Coronary artery (tissue), 2 donors: ENCODE measurements around the gene ATP13A1.

Source experiments
- DNase-seq: peaks from one replicate; pipeline ENCODE4 v3.0.0-alpha.2; 2017; ENCODE audit warnings: low spot score
- H3K27ac ChIP-seq, 2 donors: fragments of 200-600 bp; sonication (generic); one replicate each; pipeline ENCODE4 v1.5.1; 2016 to 2019
- H3K4me3 ChIP-seq: fragments of 200-600 bp; sonication (generic); 2 replicates; pipeline ENCODE4 v1.5.1; 2016; ENCODE audit warnings: mild to moderate bottlenecking, moderate library complexity
- CTCF ChIP-seq: fragments of 200-600 bp; sonication (generic); IDR thresholded peaks from one replicate; pipeline ENCODE4 v1.5.1; 2019; ENCODE audit warnings: antibody characterized with exemption

The ATP13A1 gene

DNA sequence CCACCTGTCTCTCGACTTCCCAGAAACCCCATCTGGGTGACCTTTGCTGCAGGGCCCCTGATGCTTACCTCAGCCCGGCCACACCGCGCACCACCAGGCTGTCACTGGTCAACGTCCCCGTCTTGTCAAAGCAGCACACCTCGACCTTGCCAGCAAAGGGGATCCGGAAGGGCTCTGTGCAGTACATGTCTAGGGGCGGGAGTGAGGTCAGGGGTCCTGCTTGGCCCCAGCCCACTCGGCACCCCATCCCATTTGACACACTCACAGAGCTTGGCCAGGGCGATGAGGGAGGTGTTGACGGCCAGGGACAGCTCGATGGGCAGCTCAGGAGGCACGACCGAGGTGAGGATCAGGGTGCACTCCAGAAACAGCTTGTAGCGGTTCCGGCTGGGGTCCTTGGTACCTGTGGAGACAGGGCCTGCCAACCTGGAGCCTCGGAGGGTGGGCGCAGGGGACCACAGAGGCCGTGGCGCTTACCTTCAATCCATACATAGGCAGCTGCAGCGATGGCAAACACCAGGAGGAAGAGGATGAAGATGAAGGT is 8.4 kb downstream of the ATP13A1 start:
- TF ChIP-seq CTCF = no peak
- DNase-seq = no peak
- Histone ChIP-seq H3K27ac (no peak overlapping the region), H3K4me3 (no peak overlapping the region)

GRCh38 chr19:19654441-19654840 is 9.0 kb downstream of the ATP13A1 start:
- no peak for TF ChIP-seq CTCF
- Histone ChIP-seq H3K4me3 (no peak overlapping the region), H3K27ac (no peak overlapping the region)
- no peak for DNase-seq

GRCh38 chr19:19653597-19654147 is 9.8 kb downstream of the ATP13A1 start:
- TF ChIP-seq CTCF = no peak
- DNase-seq = no peak
- H3K27ac ChIP-seq = no peak overlapping the region
- H3K4me3 ChIP-seq = no peak overlapping the region

- Histone ChIP-seq H3K27ac (no peak overlapping the region), H3K4me3 (no peak overlapping the region)
- no peak for DNase-seq
- no peak for TF ChIP-seq CTCF
These were observed 10.8 kb downstream of the ATP13A1 start for GRCh38 chr19:19652482-19653295.

- DNase-seq = no peak
- Histone ChIP-seq H3K4me3 (no peak overlapping the region), H3K27ac (no peak overlapping the region)
- no peak for TF ChIP-seq CTCF
These were observed 12.4 kb downstream of the ATP13A1 start for GRCh38 chr19:19651076-19651475.

- Histone ChIP-seq H3K4me3 (no peak overlapping the region), H3K27ac (no peak overlapping the region)
- no peak for DNase-seq
- no peak for TF ChIP-seq CTCF
These were observed 13.1 kb downstream of the ATP13A1 start for GRCh38 chr19:19650331-19650730.

GRCh38 chr19:19649580-19649995 is 13.9 kb downstream of the ATP13A1 start:
- Histone ChIP-seq H3K27ac (no peak overlapping the region), H3K4me3 (no peak overlapping the region)
- no peak for TF ChIP-seq CTCF
- no peak for DNase-seq
